ENCODE results near the gene NR5A1. TPM values are rescaled to one million over a fixed set of nuclear protein-coding genes. Genes with fewer than 3 reads are reported as not detected.

NR5A1 gene
- total RNA-seq, 1 donor from 2014 or later = not detected

- Histone ChIP-seq H3K4me1 (no peaks in the 10 kb centered on the region), H3K9me3 (no peaks in the 10 kb centered on the region), H3K27me3 (ENCODE audit: low read depth) (no peaks in the 10 kb centered on the region), H3K27ac (no peak overlapping the region), H3K36me3 (no peaks in the 10 kb centered on the region), H3K4me3 (no peak overlapping the region)
- no peak for TF ChIP-seq CTCF (IDR thresholded peaks at IDR 0.05)
- DNase-seq (no peak), ATAC-seq (no peak)
- intact Hi-C loops (cut with DNase I) = no loop called here
These were observed 42.9 kb upstream of the NR5A1 start for GRCh38 chr9:124550072-124550471.

- intact Hi-C loops (cut with DNase I) = no loop called here
- no peaks in the 10 kb centered on the region for H3K27me3 ChIP-seq (ENCODE audit: low read depth)
- H3K27ac ChIP-seq = no peak overlapping the region
- no peak overlapping the region for H3K4me3 ChIP-seq
- no peaks in the 10 kb centered on the region for H3K9me3 ChIP-seq
- DNase-seq (no peak), ATAC-seq (no peak)
- TF ChIP-seq CTCF (IDR thresholded peaks at IDR 0.05) = no peak
- H3K4me1 ChIP-seq = no peaks in the 10 kb centered on the region
- no peaks in the 10 kb centered on the region for H3K36me3 ChIP-seq
These were observed 41.8 kb upstream of the NR5A1 start for GRCh38 chr9:124549016-124549415.

GRCh38 chr9:124544535-124544934 lies 37.3 kb upstream of the NR5A1 start:
- intact Hi-C loops (cut with DNase I) = no loop called here
- no peak for DNase-seq
- H3K4me1 ChIP-seq = no peaks in the 10 kb centered on the region
- no peak overlapping the region for H3K4me3 ChIP-seq
- no peaks in the 10 kb centered on the region for H3K36me3 ChIP-seq
- TF ChIP-seq CTCF (IDR thresholded peaks at IDR 0.05) = no peak
- no peaks in the 10 kb centered on the region for H3K27me3 ChIP-seq (ENCODE audit: low read depth)
- H3K27ac ChIP-seq = no peak overlapping the region
- no peaks in the 10 kb centered on the region for H3K9me3 ChIP-seq
- ATAC-seq = no peak

- no peak overlapping the region for H3K27ac ChIP-seq
- H3K4me3 ChIP-seq = no peak overlapping the region
- DNase-seq (no peak), ATAC-seq (no peak)
- H3K4me1 ChIP-seq = no peaks in the 10 kb centered on the region
- H3K9me3 ChIP-seq = no peaks in the 10 kb centered on the region
- no peak for TF ChIP-seq CTCF (IDR thresholded peaks at IDR 0.05)
- intact Hi-C loops (cut with DNase I) = no loop called here
- no peaks in the 10 kb centered on the region for H3K27me3 ChIP-seq (ENCODE audit: low read depth)
- peaks cover 5% of the 10 kb centered on the region for H3K36me3 ChIP-seq
These were observed 34.6 kb upstream of the NR5A1 start for GRCh38 chr9:124541824-124542223.

- no peak for DNase-seq
These were observed 30.7 kb upstream of the NR5A1 start for GRCh38 chr9:124537926-124538325.

More at GRCh38 chr9:124537926-124538325, 30.7 kb upstream of the NR5A1 start:
- H3K27me3 ChIP-seq (ENCODE audit: low read depth) = no peaks in the 10 kb centered on the region
- no peak overlapping the region for H3K27ac ChIP-seq
- peaks cover 9% of the 10 kb centered on the region for H3K36me3 ChIP-seq
- intact Hi-C loops (cut with DNase I) = no loop called here
- TF ChIP-seq CTCF (IDR thresholded peaks at IDR 0.05) = no peak
- no peaks in the 10 kb centered on the region for H3K4me1 ChIP-seq
- no peak overlapping the region for H3K4me3 ChIP-seq
- H3K9me3 ChIP-seq = no peaks in the 10 kb centered on the region
- peak in 1 of 2 donors; percentile 19 for ATAC-seq
